Smooth muscle cell (in vitro differentiated cells): ENCODE data around the gene TMEM40. TPM values are rescaled to one million over a fixed set of nuclear protein-coding genes. Genes with fewer than 3 reads are reported as not detected.
A peak's percentile ranks its signal among the peaks of the same experiment; 100 is the strongest.

Experiments used
- DNase-seq: peaks from one replicate; lab custom pipeline; 2025; ENCODE audit not compliant: unreplicated experiment; lab: John Stamatoyannopoulos, UW
- H2AFZ ChIP-seq: fragments of 200-600 bp; sonication (generic); 2 replicates; pipeline ENCODE4 v1.6.0; 2016; ENCODE audit warnings: antibody characterized with exemption, low read depth, mild to moderate bottlenecking
- H3F3A ChIP-seq: fragments of 200-600 bp; sonication (generic); 2 replicates; pipeline ENCODE4 v1.6.0; 2017; ENCODE audit warnings: antibody characterized with exemption, low read depth
- H3K27ac ChIP-seq: fragments of 200-600 bp; sonication (generic); 2 replicates; pipeline ENCODE4 v1.5.1; 2016; ENCODE audit warnings: low read depth, mild to moderate bottlenecking
- H3K27me3 ChIP-seq: fragments of 200-600 bp; sonication (generic); 2 replicates; pipeline ENCODE4 v1.6.1; 2016; ENCODE audit warnings: low read depth, mild to moderate bottlenecking
- H3K36me3 ChIP-seq: fragments of 200-600 bp; sonication (generic); 2 replicates; pipeline ENCODE4 v1.5.1; 2016; ENCODE audit warnings: low read depth
- H3K4me1 ChIP-seq: fragments of 200-600 bp; sonication (generic); 2 replicates; pipeline ENCODE4 v1.5.1; 2016; ENCODE audit warnings: low read depth
- H3K4me2 ChIP-seq: fragments of 200-600 bp; sonication (generic); 2 replicates; pipeline ENCODE4 v1.6.0; 2016; ENCODE audit warnings: mild to moderate bottlenecking
- H3K4me3 ChIP-seq: fragments of 200-600 bp; sonication (generic); 2 replicates; pipeline ENCODE4 v1.5.1; 2016; ENCODE audit warnings: mild to moderate bottlenecking
- H3K79me2 ChIP-seq: fragments of 200-600 bp; sonication (generic); 2 replicates; pipeline ENCODE4 v1.6.0; 2016; ENCODE audit warnings: low read depth, mild to moderate bottlenecking
- H3K9ac ChIP-seq: fragments of 200-600 bp; sonication (generic); 2 replicates; pipeline ENCODE4 v1.6.0; 2016; ENCODE audit warnings: low read depth
- H3K9me3 ChIP-seq: fragments of 200-600 bp; sonication (generic); replicated peaks from 2 replicates; pipeline ENCODE4 v1.5.1; 2016; ENCODE audit warnings: low read depth
- H4K20me1 ChIP-seq: fragments of 200-600 bp; sonication (generic); 2 replicates; pipeline ENCODE4 v1.6.0; 2016; ENCODE audit warnings: low read depth
- CTCF ChIP-seq: fragments of 200-600 bp; sonication (generic); IDR thresholded peaks from 2 replicates; pipeline ENCODE4 v1.5.1; 2017; ENCODE audit warnings: borderline replicate concordance, mild to moderate bottlenecking, antibody characterized with exemption; ENCODE audit not compliant: insufficient read depth, poor library complexity, severe bottlenecking
- whole genome bisulfite sequencing: methylation state at CpG from one replicate; pipeline ENCODE4 v1.1.7; 2016; ENCODE audit warnings: low lambda C conversion rate; 5-methylcytosine and 5-hydroxymethylcytosine counted together
- polyA plus RNA-seq: library from polyadenylated mRNA; unstranded; fragments of >200 nt; fragmentation: Nextera tagmentation; extraction: Ambion mirVana; gene quantifications from 2 replicates; pipeline ENCODE4 v1.2.1, GENCODE V29; 2016
- total RNA-seq: library from RNA; depleted of rRNA; stranded (reverse); fragments of >200 nt; gene quantifications from 2 replicates; pipeline ENCODE4 v1.2.3, GENCODE V29; 2014

Gene TMEM40
- total and polyA plus RNA-seq, 2 experiments from 2014 or later = 6.7 to 6.8 TPM

GRCh38 chr3:12772462-12772861, 13.4 kb upstream of the TMEM40 start:
- H3K79me2 ChIP-seq = no peaks in the 10 kb centered on the region
- H3K9ac ChIP-seq = no peak overlapping the region
- no peak overlapping the region for H3K27ac ChIP-seq
- WGBS = 75% methylated on average over 5 of the region's 5 CpGs
- H3K27me3 ChIP-seq = no peaks in the 10 kb centered on the region
- TF ChIP-seq CTCF = no peak
- H3K4me2 ChIP-seq = no peak overlapping the region
- H3K4me3 ChIP-seq = no peak overlapping the region
- DNase-seq = no peak
- peak overlapping the region; percentile 45 for H2AFZ ChIP-seq
- H3K36me3 ChIP-seq = no peaks in the 10 kb centered on the region
- H3K9me3 ChIP-seq = no peaks in the 10 kb centered on the region
- H3K4me1 ChIP-seq = no peaks in the 10 kb centered on the region
- H3F3A ChIP-seq = no peaks in the 10 kb centered on the region
- no peaks in the 10 kb centered on the region for H4K20me1 ChIP-seq

GRCh38 chr3:12771236-12771635, 12.2 kb upstream of the TMEM40 start:
- no peak for DNase-seq
- no peaks in the 10 kb centered on the region for H3K36me3 ChIP-seq
- H3K9me3 ChIP-seq = no peaks in the 10 kb centered on the region
- H2AFZ ChIP-seq = no peak overlapping the region
- H3K4me1 ChIP-seq = no peaks in the 10 kb centered on the region
- H3K27me3 ChIP-seq = no peaks in the 10 kb centered on the region
- H3K27ac ChIP-seq = no peak overlapping the region
- no peaks in the 10 kb centered on the region for H3K79me2 ChIP-seq
- H3K4me3 ChIP-seq = no peak overlapping the region
- no peak overlapping the region for H3K4me2 ChIP-seq
- no peaks in the 10 kb centered on the region for H3F3A ChIP-seq
- TF ChIP-seq CTCF = no peak
- no peak overlapping the region for H3K9ac ChIP-seq
- H4K20me1 ChIP-seq = no peaks in the 10 kb centered on the region
- 92% methylated on average over 9 of the region's 9 CpGs for WGBS

DNA sequence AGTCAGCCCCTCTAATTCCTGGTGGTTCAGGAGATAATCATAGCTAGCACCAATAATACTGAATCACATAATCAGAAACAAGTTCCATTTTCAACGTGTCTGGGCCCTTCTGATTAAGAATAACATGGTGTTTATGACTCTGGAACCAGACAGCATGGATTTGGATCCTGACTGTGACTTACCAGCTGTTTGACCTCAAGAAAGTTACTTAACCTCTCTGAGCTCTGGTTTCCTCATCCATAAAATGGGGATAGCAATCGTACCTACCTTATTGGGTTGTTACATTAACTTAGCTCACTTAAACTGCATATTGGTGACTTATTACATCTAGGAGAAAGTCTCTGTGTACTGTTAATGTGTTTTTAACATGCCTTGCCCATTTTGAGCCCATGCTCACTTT, 10.7 kb upstream of the TMEM40 start:
- no peaks in the 10 kb centered on the region for H3K4me1 ChIP-seq
- TF ChIP-seq CTCF = no peak
- H4K20me1 ChIP-seq = no peaks in the 10 kb centered on the region
- no peak overlapping the region for H3K4me3 ChIP-seq
- H3K4me2 ChIP-seq = no peak overlapping the region
- no peaks in the 10 kb centered on the region for H3K9me3 ChIP-seq
- DNase-seq = no peak
- H3K9ac ChIP-seq = no peak overlapping the region
- H3K27me3 ChIP-seq = no peaks in the 10 kb centered on the region
- no peak overlapping the region for H3K27ac ChIP-seq
- H3F3A ChIP-seq = no peaks in the 10 kb centered on the region
- H3K36me3 ChIP-seq = no peaks in the 10 kb centered on the region
- 92% methylated on average over 2 of the region's 2 CpGs for WGBS
- H2AFZ ChIP-seq = no peak overlapping the region
- H3K79me2 ChIP-seq = no peaks in the 10 kb centered on the region
